HG03558 (cell line): ENCODE measurements around the gene MED13L.

Source experiments
- ATAC-seq: cut with Tn5 transposase; IDR thresholded peaks from one replicate; pipeline ENCODE4 v1.9.1; 2021; ENCODE audit warnings: moderate number of reproducible peaks; ENCODE audit not compliant: unreplicated experiment; ENCODE audit errors: extremely low read depth

MED13L gene

DNA sequence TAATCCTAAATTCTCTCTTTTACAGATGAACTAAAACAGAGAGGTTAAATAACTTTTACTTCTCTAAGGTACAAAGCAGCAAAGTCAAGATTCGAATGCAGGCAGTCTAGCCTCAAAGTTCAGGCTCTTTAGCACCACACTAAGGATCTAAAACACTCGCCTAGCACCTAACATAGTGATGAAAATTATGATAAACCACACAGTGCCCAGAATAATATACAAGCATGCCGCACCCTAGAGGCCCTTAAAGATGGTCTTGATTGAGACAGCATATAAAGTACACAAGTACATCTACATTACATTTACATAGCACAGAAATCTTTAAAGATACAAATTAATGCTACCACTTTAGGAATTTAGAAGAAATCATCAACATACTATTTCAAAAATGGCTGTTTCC, 207.0 kb downstream of the MED13L start:
- no peak for ATAC-seq

- ATAC-seq: no peak
Observed at GRCh38 chr12:116069943-116070342, 207.6 kb downstream of the MED13L start.

GRCh38 chr12:116068853-116069252, 208.6 kb downstream of the MED13L start:
- no peak for ATAC-seq

GRCh38 chr12:116068371-116068770, 209.1 kb downstream of the MED13L start:
- ATAC-seq: no peak

DNA sequence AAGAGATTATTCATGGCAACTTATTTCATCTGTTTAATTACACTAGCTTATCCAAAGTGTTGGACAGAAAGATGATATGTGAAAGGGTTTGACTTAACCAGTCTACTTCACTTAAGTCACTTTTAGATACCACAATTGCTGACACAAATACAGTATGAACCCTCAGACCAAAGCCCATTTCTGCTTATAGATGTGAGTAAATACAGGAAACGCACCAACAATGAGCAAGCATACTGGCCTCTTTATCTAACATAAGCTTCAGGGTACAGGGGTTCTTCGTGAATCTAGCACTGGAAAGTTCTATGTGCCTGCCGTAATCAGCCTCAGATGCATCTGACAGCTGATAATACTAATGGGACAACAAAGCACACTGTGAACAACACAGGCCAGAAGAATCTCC, 209.6 kb downstream of the MED13L start:
- no peak for ATAC-seq

DNA sequence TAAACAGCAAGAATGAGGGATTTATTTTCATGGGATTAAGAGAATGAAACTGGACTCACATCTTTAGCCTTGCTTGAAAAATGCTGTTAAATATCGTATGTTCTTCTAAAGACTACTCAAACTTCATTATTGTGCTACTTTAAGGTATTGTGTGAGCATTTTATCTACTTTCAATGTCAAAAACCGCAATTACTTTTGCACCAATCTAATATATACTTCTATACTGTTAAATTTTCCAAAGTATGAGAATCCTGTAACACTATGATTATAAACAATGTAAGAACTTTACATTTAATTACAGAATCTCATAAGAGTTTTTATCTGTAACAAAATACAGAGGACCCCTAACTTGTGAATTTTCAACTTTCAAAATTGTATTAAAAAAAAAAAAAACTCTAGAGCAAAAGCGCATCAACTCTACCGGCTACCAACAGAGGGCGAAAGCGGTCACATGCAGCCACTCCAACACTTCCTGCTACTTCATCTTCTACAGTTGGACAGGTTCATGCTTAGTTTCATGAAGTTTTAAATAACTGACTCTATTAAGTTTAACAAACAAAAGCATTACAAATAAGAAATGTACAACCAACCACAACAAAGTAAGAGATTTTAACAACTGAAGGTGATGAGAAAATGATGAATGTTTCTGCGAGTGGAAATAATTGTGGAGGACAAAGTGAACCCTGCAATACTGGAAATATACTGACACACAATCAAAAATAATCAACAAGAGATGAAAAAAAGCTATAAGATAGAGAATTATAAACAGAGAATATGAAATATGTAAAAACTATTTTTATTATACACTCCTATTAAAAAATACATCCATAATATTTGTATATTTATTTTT, 210.9 kb downstream of the MED13L start:
- no peak for ATAC-seq

DNA sequence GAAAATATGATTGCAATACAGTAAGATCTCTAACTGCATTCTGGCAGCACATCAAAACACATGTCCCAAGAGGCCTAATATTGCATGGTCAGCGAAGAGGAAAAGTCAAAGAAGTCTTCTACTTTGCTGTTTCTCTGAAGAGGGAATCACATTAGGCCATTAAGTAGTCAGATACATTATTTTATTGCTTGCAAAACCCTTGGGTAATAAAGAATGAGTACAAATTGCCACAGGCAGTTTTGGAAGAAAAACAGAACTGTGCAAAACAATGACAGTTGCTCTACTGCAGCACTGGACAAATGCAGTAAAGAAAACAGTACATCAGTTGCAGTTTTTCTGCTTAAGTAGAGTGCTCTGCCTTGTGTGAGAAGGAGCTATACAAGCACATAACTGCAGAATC, 211.9 kb downstream of the MED13L start:
- no peak for ATAC-seq

DNA sequence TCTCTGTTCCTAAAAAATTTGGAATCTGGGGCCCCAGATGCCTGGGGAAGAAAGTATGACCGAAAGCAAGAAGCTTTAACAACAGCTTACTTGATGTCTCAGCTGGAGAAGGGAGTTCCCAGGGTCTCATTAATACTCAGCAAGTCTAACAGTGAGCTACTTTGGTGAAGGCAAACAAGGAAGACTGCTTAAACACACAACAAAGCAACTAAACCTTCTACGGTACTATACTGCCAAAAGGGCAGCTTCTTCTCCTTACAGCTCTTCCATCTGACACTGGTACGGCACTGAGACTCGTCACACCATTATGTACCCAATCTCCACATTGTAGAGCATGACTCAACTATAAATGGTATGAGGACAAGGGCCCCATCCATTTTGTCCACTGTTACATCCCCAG, 213.0 kb downstream of the MED13L start:
- ATAC-seq: no peak

DNA sequence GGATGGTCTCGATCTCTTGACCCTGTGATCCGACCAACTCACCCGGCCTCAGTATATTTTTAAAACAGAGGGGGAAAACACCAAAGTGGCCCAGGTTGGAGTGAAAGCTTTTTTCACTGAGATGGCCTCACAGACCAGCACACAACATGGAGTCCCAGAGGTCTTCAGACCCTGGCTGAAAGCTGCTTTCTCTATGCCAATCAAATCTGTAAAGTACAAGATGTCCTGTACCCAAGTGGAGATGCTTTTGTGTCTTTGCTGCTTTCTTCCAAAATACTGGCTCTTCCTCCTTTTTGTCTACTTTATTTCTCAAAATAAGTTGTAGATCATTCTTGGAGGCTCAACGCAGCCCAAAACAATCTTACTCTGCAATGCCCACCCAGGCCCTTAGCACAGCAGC, 214.8 kb downstream of the MED13L start:
- no peak for ATAC-seq

GRCh38 chr12:116060764-116061163, 216.7 kb downstream of the MED13L start:
- ATAC-seq: peak; percentile 82

GRCh38 chr12:116059904-116060303, 217.6 kb downstream of the MED13L start:
- no peak for ATAC-seq

DNA sequence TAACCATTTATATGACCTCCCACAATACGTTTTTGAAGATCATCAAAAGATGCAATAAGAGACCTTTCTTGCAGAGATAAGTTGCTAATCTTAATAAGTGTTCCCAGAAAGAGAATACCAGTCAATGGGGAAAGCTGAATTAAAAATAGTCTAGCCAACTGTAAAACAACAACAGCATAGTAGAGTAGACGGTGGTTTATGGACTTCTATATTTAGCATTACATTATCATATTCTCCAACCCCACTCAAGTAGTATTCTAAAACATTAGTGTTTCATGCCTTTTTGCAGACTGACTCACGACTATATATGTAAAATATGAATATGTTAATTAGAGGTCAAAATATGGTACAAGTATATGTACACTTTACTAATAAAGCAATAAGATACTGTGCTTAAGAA, 218.9 kb downstream of the MED13L start:
- ATAC-seq: no peak

DNA sequence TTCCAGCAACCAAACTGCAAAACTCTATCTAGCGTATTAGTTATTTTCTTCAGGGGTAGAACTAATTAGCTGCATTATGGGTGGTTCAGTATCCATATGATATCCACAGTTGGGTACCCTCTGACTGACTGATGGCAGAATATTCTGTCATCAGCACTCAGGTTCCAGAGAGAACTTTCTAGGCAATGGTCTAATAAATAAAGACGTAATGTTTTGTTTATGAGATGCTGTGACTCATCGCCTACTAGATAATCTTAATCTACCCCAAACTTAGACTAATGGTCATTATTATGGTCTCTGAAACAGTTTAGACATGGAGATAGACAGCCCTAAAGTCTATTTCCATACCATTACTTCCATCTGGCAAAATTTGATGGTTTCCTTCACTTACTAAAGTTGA, 220.1 kb downstream of the MED13L start:
- no peak for ATAC-seq

DNA sequence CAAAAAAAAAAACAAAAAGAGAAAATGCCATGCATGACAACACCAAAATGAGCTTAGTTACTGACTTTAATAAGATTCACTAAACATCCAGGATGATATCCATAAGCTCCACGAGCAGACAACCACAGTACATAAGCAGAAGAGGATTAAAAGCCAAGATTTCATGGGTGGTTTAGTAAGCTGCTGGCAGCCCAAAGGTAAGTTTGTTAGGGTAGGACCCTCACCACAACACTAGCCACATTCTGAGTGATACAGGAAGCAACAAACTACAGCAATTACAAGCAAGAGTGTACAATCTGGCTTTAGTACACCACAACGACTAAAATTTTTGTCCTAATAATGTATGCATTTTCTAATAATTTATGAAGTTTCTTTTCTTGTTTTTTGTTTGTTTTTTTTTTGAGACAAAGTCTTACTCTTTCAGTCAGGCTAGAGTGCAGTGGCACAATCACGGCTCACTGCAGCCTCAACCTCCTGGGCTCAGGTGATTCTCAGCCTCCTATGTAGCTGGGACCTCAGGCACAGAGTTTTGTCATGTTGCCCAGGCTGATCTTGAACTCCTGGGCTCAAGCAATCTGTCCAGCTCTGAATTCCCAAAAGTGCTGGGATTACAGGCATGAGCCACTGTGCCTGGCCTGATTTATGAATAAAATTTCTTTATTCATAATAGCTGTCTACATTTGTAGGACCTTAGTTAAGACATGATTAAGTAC, 221.4 kb downstream of the MED13L start:
- no peak for ATAC-seq

- no peak for ATAC-seq
Observed at GRCh38 chr12:116054280-116054679, 223.2 kb downstream of the MED13L start.

GRCh38 chr12:116053479-116054200, 223.9 kb downstream of the MED13L start:
- no peak for ATAC-seq

DNA sequence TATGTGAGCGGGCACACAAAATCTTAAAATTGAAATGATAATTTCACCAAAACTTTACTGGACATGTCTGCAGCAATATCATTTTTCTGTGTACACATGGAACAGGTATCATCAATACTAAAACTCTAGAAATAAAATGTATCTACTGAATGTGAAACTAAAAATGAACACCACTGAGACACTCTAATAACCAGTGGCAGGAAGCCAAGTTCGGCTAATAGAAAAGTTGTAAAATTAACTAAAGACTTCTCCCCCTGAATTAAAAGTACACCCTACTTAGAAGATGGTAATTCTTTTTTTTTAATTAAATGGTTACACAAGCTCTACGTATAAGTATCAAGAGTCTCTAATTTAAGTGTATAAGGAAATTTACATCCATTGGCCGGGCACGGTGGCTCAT, 227.2 kb downstream of the MED13L start:
- no peak for ATAC-seq

DNA sequence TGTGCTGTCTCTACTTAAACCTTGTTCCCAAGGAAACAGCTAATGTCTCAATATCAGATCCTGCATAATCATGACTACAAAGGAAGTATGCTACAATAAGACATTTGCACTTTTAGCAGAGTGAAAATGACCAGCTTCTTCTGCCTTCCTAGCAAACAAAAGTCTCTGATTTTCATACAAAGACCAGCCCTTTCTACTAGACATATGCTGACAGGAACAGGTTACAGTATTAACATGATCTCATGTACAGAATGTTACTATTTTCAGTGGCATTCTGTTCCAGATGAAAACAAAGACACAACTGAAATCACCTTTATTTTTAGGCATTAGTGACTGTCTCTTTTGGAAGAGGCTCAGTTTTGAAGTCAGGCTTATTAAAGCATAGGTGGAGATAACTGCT, 228.6 kb downstream of the MED13L start:
- ATAC-seq: no peak

GRCh38 chr12:116046039-116046438, 231.5 kb downstream of the MED13L start:
- no peak for ATAC-seq

GRCh38 chr12:116045150-116045549, 232.3 kb downstream of the MED13L start:
- ATAC-seq: no peak
